ENCODE results near the gene ZBP1.

Gene ZBP1

DNA sequence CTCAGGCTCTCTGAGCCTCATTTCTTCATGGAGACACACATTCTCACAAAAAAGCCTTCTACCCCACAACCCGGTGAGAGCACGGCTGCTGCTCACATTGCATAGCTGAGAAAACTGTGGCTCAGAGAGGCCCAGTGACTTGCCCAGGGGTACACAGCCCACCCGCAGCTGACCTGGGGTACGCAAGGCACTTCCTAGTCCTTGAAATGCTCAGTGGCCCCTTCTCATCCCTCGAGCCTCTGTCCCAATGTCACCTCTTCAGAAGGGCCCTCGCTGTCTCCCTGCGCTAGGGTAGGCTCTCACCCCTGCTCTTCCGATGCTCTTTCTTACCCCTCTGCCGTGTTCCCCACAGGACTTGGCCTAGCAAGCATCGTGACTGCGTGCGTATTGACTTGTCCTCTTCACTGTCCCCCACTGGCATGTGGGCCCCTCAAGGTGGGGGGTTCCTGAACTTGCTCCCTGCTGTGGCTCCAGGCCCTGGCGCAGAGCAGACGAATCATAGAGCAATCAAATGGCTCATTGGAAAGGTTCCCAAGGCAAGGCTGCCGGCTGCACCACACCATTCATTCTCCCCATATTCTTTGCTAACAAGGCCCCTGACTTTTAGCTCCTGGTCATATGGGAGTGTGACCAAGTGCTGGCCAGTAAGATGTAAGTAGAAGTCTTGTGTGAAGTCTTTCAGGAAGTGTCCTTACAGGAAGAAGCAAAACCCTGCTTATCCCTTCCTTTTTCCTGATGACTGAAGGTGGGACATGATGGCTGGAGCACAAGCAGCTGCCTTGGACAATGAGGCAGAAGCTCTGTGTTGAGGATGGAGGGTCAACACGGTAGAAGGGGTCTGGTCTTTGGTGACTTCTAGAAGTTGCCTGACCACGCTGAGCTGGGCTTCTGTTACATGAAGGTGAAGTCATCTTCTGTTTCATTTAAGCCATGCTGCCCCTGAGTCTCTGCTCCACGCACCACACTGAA lies 36.7 kb downstream of the ZBP1 start:
- no peak for FAIRE-seq

DNA sequence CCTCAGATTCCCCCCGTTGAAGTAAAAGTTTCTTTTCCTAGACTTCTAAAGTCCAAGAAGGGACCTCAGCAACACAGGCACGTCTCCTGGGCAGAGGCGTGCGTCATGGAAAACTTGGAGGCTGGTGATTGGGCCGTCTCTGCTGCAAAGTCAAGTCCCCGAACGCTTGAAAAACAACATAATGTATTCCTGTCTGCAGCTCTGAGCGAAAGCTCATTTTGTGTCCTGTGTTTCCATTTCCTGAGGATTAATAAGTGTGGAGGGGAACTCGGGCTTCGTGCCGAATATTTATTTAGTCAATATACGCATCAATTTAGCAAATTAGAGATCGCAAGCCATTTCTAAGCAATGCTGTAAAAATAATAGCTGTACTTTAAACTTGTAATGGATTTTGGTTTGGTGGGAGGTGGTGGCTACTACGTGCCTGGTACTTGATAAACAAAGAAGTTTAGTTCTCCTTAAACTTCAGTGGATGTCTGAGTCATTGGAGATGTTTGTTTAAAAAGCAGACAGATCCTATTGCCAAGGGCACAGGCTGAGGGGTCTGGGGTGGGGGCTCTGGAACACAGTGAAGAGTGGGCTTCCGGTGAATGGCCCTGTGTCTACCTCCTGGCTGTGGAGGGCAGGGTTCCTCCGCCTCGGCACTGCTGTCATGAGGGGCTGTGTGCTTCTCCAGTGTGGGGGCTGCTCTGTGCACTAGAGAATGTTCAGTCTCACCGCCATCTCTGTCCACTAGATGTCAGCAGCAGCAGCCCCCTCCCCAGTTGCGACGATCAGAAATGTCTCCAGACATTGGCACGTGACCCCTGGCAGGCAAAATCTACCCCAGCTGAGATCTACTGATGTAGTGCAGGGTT lies 37.6 kb downstream of the ZBP1 start:
- FAIRE-seq, result peak; percentile 88

DNA sequence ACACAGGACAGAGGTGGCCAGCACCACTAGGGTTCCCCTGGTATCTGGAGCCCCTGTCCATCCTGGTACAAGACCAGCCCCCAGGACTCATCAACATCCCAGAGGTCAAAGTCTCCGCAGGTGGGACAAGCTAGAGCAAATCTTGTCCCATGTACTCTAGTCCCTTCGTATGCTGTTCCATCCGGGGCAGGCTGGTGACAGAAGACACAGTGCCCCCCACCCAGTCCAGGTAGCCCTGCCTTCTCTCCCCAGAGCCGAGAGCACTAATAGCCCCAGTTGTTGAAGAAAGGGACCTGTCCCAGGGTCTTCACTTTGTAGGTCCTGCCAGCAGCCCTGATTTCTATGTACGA lies 38.2 kb downstream of the ZBP1 start:
- no peak for FAIRE-seq

DNA sequence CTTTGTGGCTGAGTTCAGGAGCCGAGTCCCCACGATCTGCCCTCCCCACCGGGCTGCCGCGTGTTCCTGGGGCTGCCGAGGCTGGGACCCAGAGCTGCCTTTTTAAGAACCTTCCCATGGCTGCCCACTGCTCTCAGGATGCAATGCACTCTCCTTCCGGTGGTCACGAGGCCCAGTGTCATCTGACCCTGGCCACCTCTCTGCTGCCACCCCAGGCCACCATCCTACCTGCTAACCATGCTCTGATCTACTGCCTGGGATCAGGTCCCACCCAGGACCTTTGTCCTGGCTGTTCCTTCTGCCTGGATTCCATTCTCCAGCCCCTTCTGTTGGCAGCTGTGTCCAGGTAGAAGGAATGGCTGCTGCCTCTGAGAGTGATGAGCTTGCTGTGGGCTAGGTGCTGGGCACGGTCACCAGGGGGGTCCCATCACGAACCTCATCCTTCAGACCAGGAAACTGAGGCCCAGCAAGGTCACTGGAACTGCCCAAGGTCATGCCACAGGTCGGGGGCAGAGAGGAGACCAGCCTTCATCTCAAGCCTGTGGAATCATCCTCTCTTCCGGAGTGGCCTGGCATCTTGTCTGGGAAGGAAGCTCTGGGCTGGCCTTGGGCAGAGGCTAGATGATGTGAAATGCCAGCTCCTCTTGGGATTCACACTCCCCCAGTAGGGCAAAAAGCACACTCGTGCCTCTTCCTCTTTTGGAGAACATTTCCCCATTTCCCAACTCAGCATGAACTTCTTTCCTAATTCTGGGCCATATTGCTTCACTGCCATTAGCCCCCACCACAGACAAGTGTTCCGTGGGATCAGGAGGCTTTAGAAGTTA lies 38.8 kb downstream of the ZBP1 start:
- no peak for FAIRE-seq

DNA sequence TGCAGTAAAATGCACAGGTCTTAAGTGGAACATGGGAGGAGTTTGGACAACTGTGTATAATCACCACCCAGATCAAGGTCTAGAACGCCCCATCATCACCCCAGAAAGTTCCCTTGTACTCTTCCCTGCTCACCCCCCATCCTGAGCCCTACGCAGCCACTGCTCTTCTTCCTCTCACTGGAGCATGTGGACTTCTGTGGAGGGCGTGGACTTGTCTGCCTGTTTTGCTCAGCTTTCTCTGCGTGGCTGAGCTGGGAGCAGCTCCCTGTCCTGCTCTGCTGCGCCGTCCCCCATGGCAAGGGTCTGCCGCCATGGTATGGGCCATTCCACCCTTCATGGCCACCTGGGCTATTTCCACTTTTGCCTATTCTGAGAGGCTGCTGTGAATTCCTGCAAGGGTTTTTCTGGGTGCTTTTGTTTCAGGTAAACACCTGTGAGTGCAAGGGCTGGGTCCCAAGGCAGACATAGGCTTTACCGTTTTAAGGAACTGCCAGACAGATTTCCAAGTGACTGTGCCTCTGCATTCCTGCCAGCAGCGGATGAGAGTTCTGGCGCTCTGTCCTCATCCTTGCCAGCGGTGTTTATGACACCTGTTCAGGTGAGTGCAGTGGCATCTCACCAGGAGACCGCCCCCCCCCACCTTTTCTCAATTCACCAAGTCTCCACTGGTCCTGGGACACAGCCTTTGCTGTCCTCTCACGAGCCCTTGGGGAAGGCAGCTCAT lies 39.6 kb downstream of the ZBP1 start:
- no peak for FAIRE-seq

DNA sequence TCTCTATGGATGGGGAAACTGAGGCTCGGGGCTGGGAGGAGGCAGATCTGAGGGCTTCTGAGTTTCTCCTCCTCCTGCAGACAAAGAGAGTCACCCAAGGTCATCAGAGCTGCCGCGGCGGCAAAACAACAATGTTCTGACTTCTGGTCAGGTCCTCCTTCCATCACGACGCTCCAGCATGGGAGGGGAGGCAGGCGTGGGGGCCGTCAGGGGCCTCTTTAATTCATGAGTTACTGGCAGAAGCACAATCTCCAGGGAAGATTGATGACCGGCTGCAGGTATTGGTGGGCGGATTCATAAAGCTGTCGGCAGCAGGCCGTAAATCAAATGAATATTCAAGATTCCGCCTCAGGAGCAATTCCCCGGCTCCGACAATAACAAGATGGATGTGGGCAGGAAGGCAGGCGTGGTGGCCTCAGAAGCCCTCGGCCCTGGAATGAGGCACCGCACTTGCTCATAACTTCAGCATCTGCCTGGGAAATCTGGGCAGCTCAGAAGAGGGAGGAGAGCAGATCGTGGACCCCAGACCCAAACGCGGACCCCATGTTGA lies 40.3 kb downstream of the ZBP1 start:
- FAIRE-seq, result no peak

DNA sequence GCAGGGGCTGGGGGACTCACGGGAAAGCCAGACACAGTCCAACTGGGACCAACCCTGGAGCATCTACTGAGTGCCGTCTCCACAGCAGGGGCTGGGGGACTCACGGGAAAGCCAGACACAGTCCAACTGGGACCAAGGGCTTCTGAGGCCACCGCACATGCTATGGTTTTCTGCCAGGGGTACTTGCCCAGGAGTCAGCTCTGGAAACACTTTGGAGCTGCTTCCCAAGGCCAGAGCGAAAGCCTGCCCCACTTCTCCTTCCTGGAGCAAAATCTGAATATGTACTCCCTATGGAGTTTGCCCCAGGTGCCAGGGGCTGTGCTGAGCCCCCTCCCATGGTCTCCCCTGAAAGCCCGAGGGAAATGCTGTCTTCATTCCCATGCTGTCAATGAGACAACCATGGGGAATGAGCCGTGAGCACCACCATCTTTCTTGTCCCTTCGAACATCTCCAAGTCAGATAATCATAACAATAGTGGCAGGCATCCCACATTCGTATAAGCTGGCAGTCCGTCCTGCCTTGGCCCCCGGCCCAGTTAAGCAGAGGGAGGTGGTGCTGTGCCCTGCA lies 40.8 kb downstream of the ZBP1 start:
- no peak for FAIRE-seq

DNA sequence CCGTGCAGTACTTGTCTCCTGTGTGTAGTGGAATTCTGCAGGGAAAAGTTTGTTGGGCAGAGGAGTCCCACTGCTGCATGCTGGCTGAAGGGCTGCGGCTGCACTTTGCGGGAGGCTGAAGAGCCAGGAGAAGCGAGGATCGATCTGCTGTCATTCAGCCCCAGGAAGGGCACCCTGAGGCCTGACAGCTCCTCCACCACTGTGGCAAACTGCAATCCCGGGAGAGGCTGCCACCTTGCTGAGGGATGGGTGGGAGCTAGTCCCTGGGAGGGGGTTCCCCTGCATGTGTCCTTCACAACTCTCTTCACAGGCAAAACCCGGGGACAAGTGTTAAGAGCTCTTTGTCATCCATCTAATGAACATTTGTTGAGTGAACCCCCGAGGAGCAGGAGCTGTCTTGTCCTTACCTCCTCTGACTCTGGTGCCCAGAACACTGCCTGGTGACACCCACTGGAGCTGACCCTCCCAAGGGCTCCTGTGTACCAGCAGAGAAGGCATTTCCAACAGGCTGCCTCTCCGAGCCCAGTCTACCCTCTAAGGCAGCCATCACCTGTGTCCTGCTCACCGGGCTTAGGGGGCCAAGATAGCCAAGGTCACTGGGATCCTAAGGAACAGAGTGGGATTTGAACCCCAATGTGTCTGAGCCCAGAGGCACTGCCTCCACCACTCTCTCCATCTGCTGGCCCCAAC lies 41.6 kb downstream of the ZBP1 start:
- FAIRE-seq, result no peak

DNA sequence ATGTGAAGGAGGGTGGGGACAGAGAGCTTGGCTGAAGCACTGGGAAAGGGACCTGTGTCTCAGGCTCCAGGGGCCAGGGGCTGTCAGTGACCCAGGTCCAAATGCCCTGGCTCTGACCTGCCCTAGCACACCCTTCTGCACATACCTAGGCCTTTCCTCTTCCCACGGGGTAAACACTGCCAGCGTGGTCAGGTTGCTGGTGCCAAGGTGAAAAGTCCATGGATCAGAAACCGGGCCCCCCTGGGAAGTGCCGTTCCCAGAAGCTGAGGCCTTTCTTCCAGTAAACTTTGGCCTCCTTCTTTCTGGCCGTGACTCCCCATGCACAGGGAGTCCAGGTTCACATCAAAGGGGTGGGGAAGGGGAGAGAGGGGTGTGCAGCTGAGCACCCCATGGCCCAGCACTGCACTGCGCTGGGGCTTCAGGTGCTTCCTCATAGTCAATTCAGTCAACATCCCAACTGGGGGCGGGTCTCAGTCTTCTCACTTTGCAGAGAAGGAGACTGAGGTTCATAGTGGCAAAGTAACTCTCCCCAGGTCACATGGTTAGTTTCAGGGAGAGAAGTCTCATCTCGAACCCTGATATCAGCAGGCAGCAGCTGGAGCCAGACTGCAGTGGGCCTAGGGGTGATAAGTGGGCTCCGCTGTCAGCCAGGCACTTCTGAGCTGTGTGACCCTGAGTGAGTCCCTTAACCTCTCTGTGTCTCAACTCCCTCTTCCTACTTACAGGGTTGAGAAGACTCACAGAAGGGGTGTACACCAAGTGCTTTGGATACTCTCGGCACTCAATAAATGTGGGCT lies 42.3 kb downstream of the ZBP1 start:
- no peak for FAIRE-seq

DNA sequence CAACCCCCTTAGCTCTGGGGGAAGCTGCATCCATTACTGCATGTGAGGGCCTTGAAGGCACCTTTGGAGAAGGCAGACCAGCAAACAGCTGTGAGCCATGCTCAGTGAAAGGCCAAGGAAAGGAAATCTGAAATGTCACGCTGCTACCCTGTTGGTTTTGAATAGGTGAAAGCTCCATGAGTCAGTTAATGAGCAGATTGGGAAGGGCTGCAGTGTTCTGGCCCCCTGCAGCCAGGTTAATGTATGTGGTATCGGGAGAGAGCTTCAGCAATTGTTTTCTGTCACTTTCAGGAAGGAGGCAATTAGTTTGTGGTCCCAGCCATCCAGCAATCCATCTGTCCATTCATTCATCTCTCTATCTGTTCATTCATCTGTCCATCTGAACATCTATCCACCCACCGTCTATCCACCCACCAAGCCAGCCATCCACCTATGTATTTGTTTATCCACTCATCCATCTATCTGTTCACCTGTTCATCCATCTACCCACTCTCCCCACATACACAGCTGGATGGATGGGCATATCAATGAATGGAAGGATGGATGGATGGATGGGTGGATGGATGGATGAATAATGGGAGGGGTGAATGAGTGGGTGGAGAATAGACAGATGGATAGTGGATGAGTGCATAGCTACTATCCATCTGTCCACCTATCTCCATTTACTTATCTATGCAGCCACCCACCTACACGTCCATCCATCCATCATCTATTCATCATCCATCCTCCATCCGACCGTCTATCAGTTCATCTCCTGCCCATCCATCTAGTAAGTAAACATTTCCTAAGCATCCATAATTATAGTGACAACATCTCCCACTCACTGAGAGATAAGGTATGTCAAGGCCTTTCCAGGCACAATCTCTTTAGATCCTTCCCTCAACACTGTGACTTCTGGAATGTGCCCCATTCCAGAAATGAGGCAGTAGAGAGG lies 43.3 kb downstream of the ZBP1 start:
- FAIRE-seq, result no peak

DNA sequence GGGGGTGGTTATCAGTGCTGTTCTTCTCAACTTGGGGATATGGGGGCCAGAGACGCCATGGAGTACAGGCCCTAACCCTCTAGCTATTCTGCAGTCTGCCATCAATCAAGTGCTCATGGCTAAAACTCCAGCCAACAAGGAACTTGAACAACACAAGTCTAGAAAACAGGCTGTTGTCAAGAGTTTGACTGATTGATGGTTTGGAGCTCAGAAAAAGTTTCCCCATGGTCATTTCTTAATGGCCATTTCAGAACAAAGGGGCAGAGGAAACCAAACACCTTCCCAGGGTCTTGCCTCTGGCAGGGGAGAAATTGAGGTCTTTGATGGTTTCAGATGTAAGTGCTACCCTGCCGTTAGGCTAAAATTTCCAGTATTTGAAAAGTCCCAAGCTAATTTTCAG lies 44.2 kb downstream of the ZBP1 start:
- FAIRE-seq, result no peak

DNA sequence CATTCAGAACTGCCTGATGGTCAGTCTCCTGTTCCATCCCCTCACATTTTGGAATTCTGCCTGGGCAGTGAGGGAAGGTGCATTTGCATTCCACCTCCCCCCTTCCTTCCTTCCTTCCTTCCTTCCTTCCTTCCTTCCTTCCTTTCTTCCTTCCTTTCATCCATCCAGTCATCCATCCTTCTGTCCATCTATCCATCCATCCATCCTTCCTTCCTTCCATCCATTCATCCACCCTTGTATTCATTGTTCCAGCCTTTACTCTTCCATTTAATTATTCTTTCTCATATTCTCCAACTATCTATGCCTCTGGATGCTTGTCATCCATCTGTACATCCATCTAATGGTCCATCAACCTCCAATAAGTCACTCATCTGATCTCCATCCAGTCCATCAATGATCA lies 45.3 kb downstream of the ZBP1 start:
- no peak for FAIRE-seq

DNA sequence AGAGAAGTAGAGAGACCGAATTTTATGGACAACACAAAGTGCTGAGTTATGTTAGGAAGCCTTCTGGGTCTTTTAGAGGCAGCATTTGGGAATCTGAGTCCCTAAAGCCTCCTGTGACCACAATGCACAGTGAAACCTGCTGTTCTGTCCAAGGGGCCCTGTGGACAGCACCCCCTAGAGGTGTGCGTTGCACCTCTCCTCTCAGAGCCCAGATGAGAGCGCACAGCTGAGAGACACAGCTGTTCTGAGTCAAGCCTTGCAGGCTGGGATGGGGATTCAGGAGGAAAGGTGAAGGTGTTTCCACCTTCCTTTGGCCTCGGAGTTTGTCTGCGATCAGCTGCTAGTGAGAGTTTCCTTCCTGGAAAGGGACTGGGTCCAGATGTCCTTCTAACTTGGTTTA lies 46.3 kb downstream of the ZBP1 start:
- no peak for FAIRE-seq

DNA sequence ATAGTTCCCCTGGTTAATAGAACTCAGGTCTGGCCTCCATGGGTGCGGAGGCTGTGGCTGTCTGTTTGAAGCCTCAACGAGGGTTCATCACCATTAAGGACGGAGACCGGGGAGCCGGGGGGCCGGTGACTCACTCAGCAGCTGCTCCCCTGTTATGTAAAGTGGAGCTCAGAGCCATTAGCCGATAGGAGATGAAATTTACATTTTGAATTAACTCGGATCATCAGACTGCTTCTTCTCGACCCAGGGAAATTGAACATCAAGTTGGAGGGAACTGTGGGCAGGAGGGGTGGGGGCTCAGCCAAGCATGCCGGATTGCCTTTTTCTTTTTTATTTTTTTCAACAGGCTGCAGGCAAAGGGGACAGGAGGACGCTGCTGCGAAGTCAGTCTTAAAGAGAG lies 47.0 kb downstream of the ZBP1 start:
- peak; percentile 83 for FAIRE-seq

DNA sequence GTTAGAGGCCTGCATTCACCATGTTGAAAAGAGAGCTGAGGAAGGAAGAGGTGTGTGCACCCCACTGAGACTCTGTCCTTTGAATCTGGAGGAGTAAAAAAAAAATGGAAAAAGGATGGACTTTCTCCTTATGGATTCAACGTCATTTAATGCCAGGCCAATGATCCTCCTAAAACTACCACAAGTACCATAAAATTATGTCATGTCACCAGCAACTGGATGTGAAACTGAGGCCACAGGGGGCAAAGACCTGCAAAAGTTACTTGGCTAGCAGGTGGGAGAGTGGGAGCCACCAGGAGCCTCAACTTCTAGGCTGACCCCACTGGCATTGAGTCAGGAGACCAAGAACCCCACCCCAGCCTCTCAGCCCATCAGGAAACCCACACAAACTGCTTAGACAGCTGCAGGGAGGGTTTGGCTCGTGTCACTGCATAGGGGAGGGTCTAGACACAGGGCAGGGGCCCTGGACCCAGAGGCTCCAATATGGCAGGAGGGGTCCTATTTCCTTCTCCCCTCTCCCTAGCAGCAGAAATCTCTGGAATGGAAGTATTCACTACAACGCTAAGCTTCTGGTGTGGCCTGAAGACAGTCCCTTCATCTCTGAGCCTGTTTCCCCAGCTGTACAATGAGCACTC lies 48.3 kb downstream of the ZBP1 start:
- FAIRE-seq, result no peak

DNA sequence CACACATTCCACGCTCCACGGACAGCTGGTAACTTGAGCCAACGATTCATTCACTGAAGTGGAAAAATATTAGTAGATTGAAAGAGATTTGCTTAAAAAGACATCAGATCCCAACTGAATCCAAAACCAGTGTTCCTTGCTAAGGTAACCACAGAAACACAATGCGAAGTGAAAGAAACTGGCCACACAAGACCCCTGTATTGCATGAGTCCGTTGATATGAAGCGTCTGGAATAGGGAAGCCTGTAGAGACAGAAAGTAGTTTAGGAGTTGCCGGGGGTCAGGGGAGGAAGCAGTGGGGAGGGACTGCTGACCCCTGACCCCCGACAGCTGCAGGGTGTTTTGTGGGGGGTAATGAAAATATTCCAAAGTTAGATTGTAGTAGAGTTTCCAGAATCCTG lies 49.3 kb downstream of the ZBP1 start:
- FAIRE-seq, result no peak

DNA sequence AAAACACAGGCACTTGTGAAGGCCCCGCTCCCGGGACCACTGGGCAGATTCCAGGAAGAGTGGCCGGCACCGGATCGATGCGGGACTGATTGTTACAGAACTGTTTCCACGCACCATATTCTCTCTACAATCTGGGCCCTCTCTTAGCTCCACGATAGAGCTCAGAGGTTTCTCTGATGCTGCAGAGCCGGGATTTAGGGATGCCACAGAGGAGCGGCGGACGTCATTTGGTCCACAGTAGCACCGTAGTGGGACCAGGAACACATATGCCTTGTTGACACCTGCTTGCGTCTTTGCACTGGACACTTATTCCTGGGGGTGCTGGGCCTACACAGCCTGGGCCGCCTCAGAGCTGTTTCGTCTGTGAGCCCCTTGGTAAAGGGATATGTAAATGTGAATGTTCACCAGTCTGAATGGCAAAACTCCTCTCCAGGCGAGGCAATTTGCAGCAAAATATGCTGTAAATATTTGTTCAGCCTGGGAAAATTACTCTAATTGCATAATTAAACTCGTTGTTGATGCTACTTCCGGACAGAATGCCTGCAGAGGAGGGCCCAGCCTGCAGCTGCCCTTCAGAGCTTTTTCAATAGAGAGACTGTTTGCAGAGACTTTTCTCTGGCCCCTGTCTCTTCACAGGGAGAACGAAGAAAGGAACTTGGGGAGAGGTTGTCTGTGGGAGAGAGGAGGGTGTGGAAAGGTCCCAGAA lies 49.9 kb downstream of the ZBP1 start:
- peak; percentile 76 for FAIRE-seq

DNA sequence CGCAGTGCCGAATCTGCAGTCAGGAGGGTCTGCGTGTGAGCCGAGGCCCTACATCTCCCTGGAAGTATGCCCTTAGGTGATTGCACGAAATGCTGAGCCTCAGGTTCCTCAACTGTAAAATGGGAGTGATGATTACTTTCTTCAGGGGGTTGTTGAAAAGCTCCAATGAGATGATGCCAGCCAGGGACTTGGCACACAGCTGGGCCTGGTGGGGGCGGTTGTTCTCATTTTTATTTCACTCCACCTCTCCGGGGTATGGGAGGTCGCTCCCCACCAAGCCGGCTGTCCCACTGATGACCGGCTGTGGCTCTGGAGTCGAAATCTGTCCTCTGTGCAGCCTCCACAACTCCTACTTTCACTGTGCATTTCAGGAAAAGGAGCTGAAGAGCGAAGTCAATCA lies 51.3 kb downstream of the ZBP1 start:
- no peak for FAIRE-seq

All from islet of Langerhans (tissue), 1 donor.